ENCODE data around the gene TUBB3. TPM values are rescaled to one million over a fixed set of nuclear protein-coding genes. Genes with fewer than 3 reads are reported as not detected.

Gene TUBB3
- total and polyA plus RNA-seq, 8 donors, result 0.29 to 14.5 (median 3.7) TPM; not detected in 2

GRCh38 chr16:89951509-89951908 is 28.4 kb downstream of the TUBB3 start:
- Histone ChIP-seq H3K27me3 (peaks cover 0 to 17% (median 0%) of the 10 kb centered on the region in 3 donors), H3K36me3 (peaks cover 0 to 31% (median 23%) of the 10 kb centered on the region in 4 donors), H3K4me1 (peaks cover 18 to 26% (median 23%) of the 10 kb centered on the region in 4 donors), H3K4me3 (no peak overlapping the region), H3K27ac (no peak overlapping the region), H3K9me3 (no peaks in the 10 kb centered on the region)
- intact Hi-C loops (cut with DNase I; ENCODE audit: low total_unique reads), result no loop called here
- WGBS, 5 donors, result 91 to 99% (median 95%) methylated on average over 5 of the region's 5 CpGs
- no peak for DNase-seq
- TF ChIP-seq EP300 (IDR thresholded peaks at IDR 0.05) (no peak), CTCF (IDR thresholded peaks at IDR 0.05) (no peak), POLR2A (IDR thresholded peaks at IDR 0.05) (no peak), POLR2AphosphoS5 (IDR thresholded peaks at IDR 0.05) (no peak)

- Histone ChIP-seq H3K9me3 (no peaks in the 10 kb centered on the region), H3K4me3 (no peak overlapping the region), H3K4me1 (peaks cover 18 to 26% (median 23%) of the 10 kb centered on the region in 4 donors), H3K36me3 (peaks cover 0 to 37% (median 28%) of the 10 kb centered on the region in 4 donors), H3K27me3 (peaks cover 0 to 11% (median 0%) of the 10 kb centered on the region in 3 donors), H3K27ac (no peak overlapping the region)
- TF ChIP-seq CTCF (IDR thresholded peaks at IDR 0.05) (no peak), POLR2A (IDR thresholded peaks at IDR 0.05) (no peak)
- 79 to 84% (median 82%) methylated on average over 12 of the region's 12 CpGs for WGBS, 5 donors
- intact Hi-C loops (cut with DNase I; ENCODE audit: low total_unique reads), result no loop called here
- no peak for DNase-seq
Observed at GRCh38 chr16:89952049-89952448, 28.9 kb downstream of the TUBB3 start.

- 84 to 94% (median 92%) methylated on average over 6 of the region's 6 CpGs for WGBS, 5 donors
- H3K9me3 ChIP-seq, result no peaks in the 10 kb centered on the region
- TF ChIP-seq EP300 (IDR thresholded peaks at IDR 0.05), result no peak
- TF ChIP-seq POLR2AphosphoS5 (IDR thresholded peaks at IDR 0.05), result no peak
- TF ChIP-seq POLR2A (IDR thresholded peaks at IDR 0.05), result no peak
- TF ChIP-seq CTCF (IDR thresholded peaks at IDR 0.05), result no peak
- intact Hi-C loops (cut with DNase I; ENCODE audit: low total_unique reads), result no loop called here
- DNase-seq, result no peak
- no peak overlapping the region for H3K4me3 ChIP-seq
- peaks cover 3 to 42% (median 33%) of the 10 kb centered on the region in 4 donors for H3K36me3 ChIP-seq
- peaks cover 0 to 6% (median 0%) of the 10 kb centered on the region in 3 donors for H3K27me3 ChIP-seq
- no peak overlapping the region for H3K27ac ChIP-seq
- peaks cover 15 to 22% (median 20%) of the 10 kb centered on the region in 4 donors for H3K4me1 ChIP-seq
Observed at GRCh38 chr16:89952551-89952950, 29.4 kb downstream of the TUBB3 start.

- peaks cover 9 to 13% (median 11%) of the 10 kb centered on the region in 4 donors for H3K4me1 ChIP-seq
- no peaks in the 10 kb centered on the region for H3K27me3 ChIP-seq
- no peak for DNase-seq
- WGBS, 5 donors, result 85 to 97% (median 92%) methylated on average over 5 to 11 of the region's 11 CpGs
- no peak overlapping the region for H3K27ac ChIP-seq
- TF ChIP-seq EP300 (IDR thresholded peaks at IDR 0.05) (no peak), CTCF (IDR thresholded peaks at IDR 0.05) (no peak), POLR2AphosphoS5 (IDR thresholded peaks at IDR 0.05) (no peak)
- H3K9me3 ChIP-seq, result no peaks in the 10 kb centered on the region
- peaks cover 9 to 55% (median 46%) of the 10 kb centered on the region in 4 donors for H3K36me3 ChIP-seq
- H3K4me3 ChIP-seq, result no peak overlapping the region
- intact Hi-C loops (cut with DNase I; ENCODE audit: low total_unique reads), result no loop called here
Observed at GRCh38 chr16:89953671-89954406, 30.7 kb downstream of the TUBB3 start.

All from stomach (tissue), 9 donors.